Neuronal stem cell (in vitro differentiated cells): ENCODE data around the gene DGKK.

Source experiments
- DNase-seq: peaks from one replicate; pipeline ENCODE4 v3.0.0-alpha.2; 2013; ENCODE audit warnings: low spot score
- H2AFZ ChIP-seq: one replicate; pipeline ENCODE4 v1.6.1; 2013; ENCODE audit warnings: mild to moderate bottlenecking, low read length, inconsistent platforms
- H2AK5ac ChIP-seq: 2 replicates; pipeline ENCODE4 v1.6.1; 2013; ENCODE audit warnings: low read depth, mild to moderate bottlenecking, inconsistent platforms, low read length, moderate library complexity, mixed read lengths
- H2BK120ac ChIP-seq: 2 replicates; pipeline ENCODE4 v1.6.1; 2013; ENCODE audit warnings: low read depth, mild to moderate bottlenecking, inconsistent platforms, low read length, moderate library complexity, mixed read lengths
- H2BK12ac ChIP-seq: one replicate; pipeline ENCODE4 v1.6.1; 2013; ENCODE audit warnings: low read length, inconsistent platforms
- H2BK15ac ChIP-seq: 2 replicates; pipeline ENCODE4 v1.6.1; 2013; ENCODE audit warnings: mild to moderate bottlenecking, low read length, inconsistent platforms, mixed read lengths
- H2BK5ac ChIP-seq: one replicate; pipeline ENCODE4 v1.6.1; 2013; ENCODE audit warnings: inconsistent platforms, mild to moderate bottlenecking, low read length, moderate library complexity
- H3K14ac ChIP-seq: one replicate; pipeline ENCODE4 v1.6.1; 2013; ENCODE audit warnings: low read length, inconsistent platforms
- H3K18ac ChIP-seq: 2 replicates; pipeline ENCODE4 v1.6.1; 2013; ENCODE audit warnings: low read length, inconsistent platforms
- H3K23ac ChIP-seq: 2 replicates; pipeline ENCODE4 v1.6.1; 2013; ENCODE audit warnings: low read depth, mild to moderate bottlenecking, mixed read lengths, low read length, inconsistent platforms; ENCODE audit not compliant: poor library complexity
- H3K27ac ChIP-seq: replicated peaks from 3 replicates; pipeline ENCODE4 v1.5.1; 2013; ENCODE audit warnings: low read length, inconsistent platforms
- H3K27me3 ChIP-seq, 3 experiments: 2 replicates each; pipeline ENCODE4 v1.6.1; 2013; ENCODE audit warnings: low read length in 3 of 3, mild to moderate bottlenecking in 2 of 3, inconsistent platforms in 1 of 3, low read depth in 1 of 3, mixed read lengths in 1 of 3, moderate library complexity in 1 of 3; ENCODE audit not compliant: control insufficient read depth in 3 of 3, insufficient read depth in 3 of 3
- H3K36me3 ChIP-seq, 2 donors: replicated peaks in 1 of 2; 2 replicates each; pipeline ENCODE4 v1.6.1; 2013; ENCODE audit warnings: low read length in 2 of 2; ENCODE audit not compliant: control insufficient read depth in 2 of 2, insufficient read depth in 2 of 2
- H3K4ac ChIP-seq: 2 replicates; pipeline ENCODE4 v1.6.1; 2013; ENCODE audit warnings: inconsistent platforms, mild to moderate bottlenecking, low read length, moderate library complexity
- H3K4me1 ChIP-seq, 2 donors: 1 replicate in 1 of 2; 2 replicates in 1 of 2; pipeline ENCODE4 v1.6.1; 2013; ENCODE audit warnings: low read length in 2 of 2, low read depth in 1 of 2; ENCODE audit not compliant: control insufficient read depth in 2 of 2, insufficient read depth in 1 of 2
- H3K4me2 ChIP-seq: one replicate; pipeline ENCODE4 v1.6.1; 2013; ENCODE audit warnings: mild to moderate bottlenecking, low read length, inconsistent platforms; ENCODE audit not compliant: insufficient read depth, poor library complexity, severe bottlenecking
- H3K4me3 ChIP-seq, 2 donors: 2 replicates each; pipeline ENCODE4 v1.5.1; 2013; ENCODE audit warnings: low read length in 2 of 2, mild to moderate bottlenecking in 2 of 2, inconsistent platforms in 1 of 2, moderate library complexity in 1 of 2
- H3K79me1 ChIP-seq: one replicate; pipeline ENCODE4 v1.6.1; 2013; ENCODE audit warnings: low read depth, mild to moderate bottlenecking, inconsistent platforms, low read length, moderate library complexity
- H3K9ac ChIP-seq: one replicate; pipeline ENCODE4 v1.6.1; 2013; ENCODE audit warnings: mild to moderate bottlenecking, low read depth, low read length, inconsistent platforms; ENCODE audit not compliant: poor library complexity
- H3K9me3 ChIP-seq, 2 donors: replicated peaks in 1 of 2; 2 replicates each; pipeline versions ENCODE3 to v1.6.1; 2013; ENCODE audit warnings: low read length in 2 of 2, mild to moderate bottlenecking in 2 of 2, inconsistent platforms in 1 of 2, low read depth in 1 of 2, mixed read lengths in 1 of 2, moderate library complexity in 1 of 2; ENCODE audit not compliant: control insufficient read depth in 2 of 2, insufficient read depth in 1 of 2
- H4K8ac ChIP-seq: one replicate; pipeline ENCODE4 v1.6.1; 2013; ENCODE audit warnings: low read depth, mild to moderate bottlenecking, inconsistent platforms, low read length, moderate library complexity
- H4K91ac ChIP-seq: one replicate; pipeline ENCODE4 v1.6.1; 2013; ENCODE audit warnings: low read length, low read depth, mild to moderate bottlenecking, inconsistent platforms; ENCODE audit not compliant: poor library complexity
- WGBS, 2 donors: extraction: QIAGEN DNeasy Blood & Tissue Kit; methylation state at CpG; one replicate each; pipeline ENCODE4 v1.1.7; 2013; ENCODE audit warnings: missing lambda C conversion rate in 2 of 2, mixed read lengths in 1 of 2; ENCODE audit not compliant: insufficient read length in 2 of 2, insufficient replicate concordance in 1 of 2; ENCODE audit errors: extremely low coverage in 2 of 2; 5-methylcytosine and 5-hydroxymethylcytosine counted together

The DGKK gene

GRCh38 chrX:50492720-50493119 is 22.1 kb upstream of the DGKK start:
- Histone ChIP-seq H3K36me3 (no peaks in the 10 kb centered on the region), H2BK12ac (no peak overlapping the region), H4K91ac (no peak overlapping the region), H2BK15ac (no peak overlapping the region), H3K9me3 (no peaks in the 10 kb centered on the region), H3K27ac (no peak overlapping the region), H3K9ac (no peak overlapping the region), H2AK5ac (no peak overlapping the region), H2BK5ac (no peak overlapping the region), H4K8ac (no peak overlapping the region), H3K4me1 (peaks cover 0 to 6% of the 10 kb centered on the region in 2 donors), H3K23ac (no peak overlapping the region), H3K4me3 (no peak overlapping the region), H3K79me1 (no peaks in the 10 kb centered on the region), H3K14ac (no peak overlapping the region), H3K27me3 (no peaks in the 10 kb centered on the region), H2BK120ac (no peak overlapping the region), H3K4ac (no peak overlapping the region), H3K4me2 (no peak overlapping the region), H2AFZ (no peak overlapping the region), H3K18ac (no peak overlapping the region)
- WGBS, 2 donors = no CpG with 5 or more reads among the region's 2 CpGs
- no peak for DNase-seq

DNA sequence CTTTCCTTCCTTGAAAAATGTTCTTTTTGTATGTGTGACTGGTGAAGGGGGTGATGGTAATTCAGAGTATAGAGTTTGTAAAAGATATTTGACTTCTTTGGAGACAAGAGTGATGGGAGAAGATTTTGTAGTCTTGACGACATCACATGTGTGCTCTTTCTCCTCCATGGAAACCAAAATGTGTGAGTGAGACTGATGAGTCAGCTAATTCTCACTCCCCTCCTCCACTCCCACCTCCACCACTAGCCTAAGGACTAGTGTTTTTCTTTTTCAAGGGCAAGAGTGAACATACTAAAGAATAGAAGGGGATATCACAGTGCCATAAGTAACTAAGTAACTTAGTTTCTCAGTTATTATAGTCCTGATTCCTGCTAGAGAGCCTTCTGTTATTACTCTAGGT is 14.0 kb upstream of the DGKK start:
- WGBS, 2 donors = no CpG with 5 or more reads among the region's 1 CpG
- H3K27me3 ChIP-seq = peaks cover 0 to 4% (median 0%) of the 10 kb centered on the region in 3 experiments

GRCh38 chrX:50483283-50483682 is 12.7 kb upstream of the DGKK start:
- no peak overlapping the region for H2BK12ac ChIP-seq
- H2BK15ac ChIP-seq = no peak overlapping the region
- no peak overlapping the region for H2BK5ac ChIP-seq
- H3K14ac ChIP-seq = no peak overlapping the region
- H3K36me3 ChIP-seq = no peaks in the 10 kb centered on the region
- no peak overlapping the region for H3K4me2 ChIP-seq
- peaks cover 0 to 4% (median 0%) of the 10 kb centered on the region in 3 experiments for H3K27me3 ChIP-seq
- H2BK120ac ChIP-seq = no peak overlapping the region
- no peaks in the 10 kb centered on the region for H3K9me3 ChIP-seq
- H3K4ac ChIP-seq = no peak overlapping the region
- no peaks in the 10 kb centered on the region for H3K79me1 ChIP-seq
- H3K4me3 ChIP-seq = no peak overlapping the region
- no peak overlapping the region for H3K9ac ChIP-seq
- no CpG with 5 or more reads among the region's 1 CpG for WGBS, 2 donors
- H2AK5ac ChIP-seq = no peak overlapping the region
- H3K27ac ChIP-seq = no peak overlapping the region
- no peak overlapping the region for H2AFZ ChIP-seq
- H3K18ac ChIP-seq = no peak overlapping the region
- DNase-seq = no peak
- H3K4me1 ChIP-seq = no peaks in the 10 kb centered on the region
- H4K91ac ChIP-seq = no peak overlapping the region
- no peak overlapping the region for H3K23ac ChIP-seq
- no peak overlapping the region for H4K8ac ChIP-seq

More for the DNA sequence above, 14.0 kb upstream of the DGKK start:
- Histone ChIP-seq H2BK120ac (no peak overlapping the region), H4K91ac (no peak overlapping the region), H2AFZ (no peak overlapping the region), H3K4ac (no peak overlapping the region), H3K14ac (no peak overlapping the region), H3K23ac (no peak overlapping the region), H3K27ac (no peak overlapping the region), H4K8ac (no peak overlapping the region), H2BK15ac (no peak overlapping the region), H3K9ac (no peak overlapping the region), H2AK5ac (no peak overlapping the region), H2BK12ac (no peak overlapping the region), H3K79me1 (no peaks in the 10 kb centered on the region), H3K36me3 (no peaks in the 10 kb centered on the region), H2BK5ac (no peak overlapping the region), H3K9me3 (no peaks in the 10 kb centered on the region), H3K4me3 (no peak overlapping the region), H3K18ac (no peak overlapping the region), H3K4me2 (no peak overlapping the region), H3K4me1 (no peaks in the 10 kb centered on the region)
- DNase-seq = no peak

- no peak overlapping the region for H3K14ac ChIP-seq
- no peak overlapping the region for H3K18ac ChIP-seq
- H3K4me3 ChIP-seq = no peak overlapping the region
- H4K91ac ChIP-seq = no peak overlapping the region
- H2BK5ac ChIP-seq = no peak overlapping the region
- no peak overlapping the region for H3K9ac ChIP-seq
- no peak overlapping the region for H2BK15ac ChIP-seq
- H3K27ac ChIP-seq = no peak overlapping the region
- H3K79me1 ChIP-seq = no peaks in the 10 kb centered on the region
- no peak overlapping the region for H3K23ac ChIP-seq
- 100% methylated on average over 1 of the region's 5 CpGs; no CpG with 5 or more reads in 1 of the 2 donors for WGBS, 2 donors
- H2AK5ac ChIP-seq = no peak overlapping the region
- H3K4me1 ChIP-seq = peaks cover 0 to 2% of the 10 kb centered on the region in 2 donors
- no peak overlapping the region for H2BK12ac ChIP-seq
- no peaks in the 10 kb centered on the region for H3K36me3 ChIP-seq
- H2AFZ ChIP-seq = no peak overlapping the region
- no peak overlapping the region for H4K8ac ChIP-seq
- no peak overlapping the region for H3K4me2 ChIP-seq
- H3K27me3 ChIP-seq = peaks cover 0 to 49% (median 4%) of the 10 kb centered on the region in 3 experiments
- H2BK120ac ChIP-seq = no peak overlapping the region
- DNase-seq = no peak
- H3K9me3 ChIP-seq = no peaks in the 10 kb centered on the region
- H3K4ac ChIP-seq = no peak overlapping the region
Observed at GRCh38 chrX:50475208-50475607, 4.6 kb upstream of the DGKK start.
